Measurements from ENCODE around the gene NDUFA12.

GRCh38 chr12:94980577-94980976 lies 22.9 kb downstream of the NDUFA12 start:
- TF ChIP-seq GATA2 (IDR thresholded peaks at IDR 0.05; ENCODE audit: low read depth, low read length): no peak
- no peak for TF ChIP-seq GATA3 (IDR thresholded peaks at IDR 0.05; ENCODE audit: low read depth, low read length)
